Vagina (tissue), 2 donors: Measurements from ENCODE around the gene PDCD1. TPM values are rescaled to one million over a fixed set of nuclear protein-coding genes. Genes with fewer than 3 reads are reported as not detected.
A peak's percentile ranks its signal among the peaks of the same experiment; 100 is the strongest.
"Not testable (repeated sequence)": the region's sequence is repeated elsewhere in the genome, so short reads cannot be mapped to it uniquely, and the experiment has no call there.

Experiments
- DNase-seq, 2 donors: peaks; one replicate each; pipeline ENCODE4 v3.0.0-alpha.2; 2017; ENCODE audit errors: extremely low spot score in 2 of 2
- H3K27ac ChIP-seq: fragments of 200-600 bp; sonication (generic); one replicate; pipeline ENCODE4 v1.5.1; 2019
- H3K27me3 ChIP-seq: fragments of 200-600 bp; sonication (generic); one replicate; pipeline ENCODE4 v1.5.1; 2019
- H3K36me3 ChIP-seq, 2 donors: fragments of 200-600 bp; sonication (generic); one replicate each; pipeline ENCODE4 v1.5.1; 2017 to 2019
- H3K4me1 ChIP-seq: fragments of 200-600 bp; sonication (generic); one replicate; pipeline ENCODE4 v1.5.1; 2019
- H3K4me3 ChIP-seq, 2 donors: fragments of 200-600 bp; sonication (generic); 1 replicate in 1 of 2; 2 replicates in 1 of 2; pipeline ENCODE4 v1.5.1; 2016 to 2019
- H3K9me3 ChIP-seq: fragments of 200-600 bp; sonication (generic); one replicate; pipeline ENCODE4 v1.5.1; 2019
- POLR2A ChIP-seq, 2 donors: fragments of 450-650 bp; IDR thresholded peaks; one replicate each; pipeline ENCODE4 v1.6.1; 2017; ENCODE audit warnings: antibody characterized with exemption in 2 of 2, mild to moderate bottlenecking in 2 of 2, moderate library complexity in 2 of 2
- POLR2AphosphoS5 ChIP-seq, 2 donors: sonication (generic); formaldehyde crosslinking; IDR thresholded peaks; one replicate each; pipeline ENCODE4 v1.9.0; 2017; ENCODE audit warnings: antibody characterized with exemption in 2 of 2, mild to moderate bottlenecking in 2 of 2, low read depth in 1 of 2; ENCODE audit not compliant: insufficient read depth in 1 of 2
- intact Hi-C: fragments of 100-400 bp; cut with DNase I; formaldehyde crosslinking; loops from one replicate; pipeline ENCODE4 v1.15.1; 2023
- total RNA-seq: library from RNA; depleted of rRNA; stranded (reverse); fragments of >200 nt; gene quantifications from one replicate; pipeline ENCODE4 v1.2.3, GENCODE V29; 2016
- TF ChIP-seq, protein P1 (sequence below), 3 experiments: fragments of 450-650 bp in 2 of 3; fragments of 200-600 bp in 1 of 3; sonication (generic) in 1 of 3; IDR thresholded peaks; one replicate each; pipeline ENCODE4 v1.5.1; 2017 to 2019; ENCODE audit warnings: antibody characterized with exemption in 3 of 3, mild to moderate bottlenecking in 2 of 3, moderate library complexity in 2 of 3

Gene PDCD1
- total RNA-seq, 1 donor from 2014 or later = 3.9 TPM

GRCh38 chr2:241808051-241808720 is 50.5 kb downstream of the PDCD1 start:
- no peaks in the 10 kb centered on the region for H3K9me3 ChIP-seq
- DNase-seq = no peak
- intact Hi-C loops = no loop called here
- no peak overlapping the region for H3K4me3 ChIP-seq
- H3K4me1 ChIP-seq = peaks cover 14% of the 10 kb centered on the region
- TF ChIP-seq POLR2A (IDR thresholded peaks at IDR 0.05) (no peak), POLR2AphosphoS5 (IDR thresholded peaks at IDR 0.05; ENCODE audit: insufficient read depth in 1 of 2, low read depth in 1 of 2) (no peak)
- TF ChIP-seq, protein P1, sequence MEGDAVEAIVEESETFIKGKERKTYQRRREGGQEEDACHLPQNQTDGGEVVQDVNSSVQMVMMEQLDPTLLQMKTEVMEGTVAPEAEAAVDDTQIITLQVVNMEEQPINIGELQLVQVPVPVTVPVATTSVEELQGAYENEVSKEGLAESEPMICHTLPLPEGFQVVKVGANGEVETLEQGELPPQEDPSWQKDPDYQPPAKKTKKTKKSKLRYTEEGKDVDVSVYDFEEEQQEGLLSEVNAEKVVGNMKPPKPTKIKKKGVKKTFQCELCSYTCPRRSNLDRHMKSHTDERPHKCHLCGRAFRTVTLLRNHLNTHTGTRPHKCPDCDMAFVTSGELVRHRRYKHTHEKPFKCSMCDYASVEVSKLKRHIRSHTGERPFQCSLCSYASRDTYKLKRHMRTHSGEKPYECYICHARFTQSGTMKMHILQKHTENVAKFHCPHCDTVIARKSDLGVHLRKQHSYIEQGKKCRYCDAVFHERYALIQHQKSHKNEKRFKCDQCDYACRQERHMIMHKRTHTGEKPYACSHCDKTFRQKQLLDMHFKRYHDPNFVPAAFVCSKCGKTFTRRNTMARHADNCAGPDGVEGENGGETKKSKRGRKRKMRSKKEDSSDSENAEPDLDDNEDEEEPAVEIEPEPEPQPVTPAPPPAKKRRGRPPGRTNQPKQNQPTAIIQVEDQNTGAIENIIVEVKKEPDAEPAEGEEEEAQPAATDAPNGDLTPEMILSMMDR (IDR thresholded peaks at IDR 0.05) = no peak
- no peaks in the 10 kb centered on the region for H3K27me3 ChIP-seq
- H3K36me3 ChIP-seq = no peaks in the 10 kb centered on the region
- H3K27ac ChIP-seq = no peak overlapping the region

- intact Hi-C loops, H3K4me3 ChIP-seq: not testable (repeated sequence)
These were observed 52.5 kb downstream of the PDCD1 start for GRCh38 chr2:241806217-241806616.

GRCh38 chr2:241804326-241805229 is 54.1 kb downstream of the PDCD1 start:
- H3K4me3 ChIP-seq = peak overlapping the region; percentile 33 to 65
- no peaks in the 10 kb centered on the region for H3K36me3 ChIP-seq
- TF ChIP-seq, protein P1 (IDR thresholded peaks at IDR 0.05) = no peak
- no peak for TF ChIP-seq POLR2AphosphoS5 (IDR thresholded peaks at IDR 0.05; ENCODE audit: insufficient read depth in 1 of 2, low read depth in 1 of 2)
- TF ChIP-seq POLR2A (IDR thresholded peaks at IDR 0.05) = no peak
- intact Hi-C loops = no loop called here
- peak; percentile 37 to 81 for DNase-seq
- no peak overlapping the region for H3K27ac ChIP-seq
- H3K4me1 ChIP-seq = peaks cover 17% of the 10 kb centered on the region
- no peaks in the 10 kb centered on the region for H3K27me3 ChIP-seq
- no peaks in the 10 kb centered on the region for H3K9me3 ChIP-seq

More at GRCh38 chr2:241806217-241806616, 52.5 kb downstream of the PDCD1 start:
- not testable (repeated sequence) for H3K9me3 ChIP-seq, H3K27ac ChIP-seq, H3K36me3 ChIP-seq, H3K27me3 ChIP-seq
- peaks cover 17% of the 10 kb centered on the region for H3K4me1 ChIP-seq
- peak in 1 of 2 donors; percentile 52 for DNase-seq

- TF ChIP-seq POLR2A (IDR thresholded peaks at IDR 0.05) = no peak
- no peak for TF ChIP-seq POLR2AphosphoS5 (IDR thresholded peaks at IDR 0.05; ENCODE audit: insufficient read depth in 1 of 2, low read depth in 1 of 2)
- TF ChIP-seq, protein P1 (IDR thresholded peaks at IDR 0.05) = no peak
- Histone ChIP-seq H3K27ac (no peak overlapping the region), H3K9me3 (no peaks in the 10 kb centered on the region), H3K36me3 (no peaks in the 10 kb centered on the region), H3K4me3 (peak overlapping the region; percentile 33 to 65), H3K4me1 (peaks cover 17% of the 10 kb centered on the region), H3K27me3 (no peaks in the 10 kb centered on the region)
- intact Hi-C loops = no loop called here
- DNase-seq = peak; percentile 80 to 81
These were observed 55.0 kb downstream of the PDCD1 start for GRCh38 chr2:241803387-241804325.
